CD4-positive, alpha-beta T cell treated with Interleukin-17A for 1 hour (primary cell): ENCODE measurements around the gene ZNF197.
"Not testable (repeated sequence)": the region's sequence is repeated elsewhere in the genome, so short reads cannot be mapped to it uniquely, and the experiment has no call there.

Experiments used
- DNase-seq: peaks from one replicate; pipeline ENCODE4 v3.0.0-alpha.2; 2020

ZNF197 gene

DNA sequence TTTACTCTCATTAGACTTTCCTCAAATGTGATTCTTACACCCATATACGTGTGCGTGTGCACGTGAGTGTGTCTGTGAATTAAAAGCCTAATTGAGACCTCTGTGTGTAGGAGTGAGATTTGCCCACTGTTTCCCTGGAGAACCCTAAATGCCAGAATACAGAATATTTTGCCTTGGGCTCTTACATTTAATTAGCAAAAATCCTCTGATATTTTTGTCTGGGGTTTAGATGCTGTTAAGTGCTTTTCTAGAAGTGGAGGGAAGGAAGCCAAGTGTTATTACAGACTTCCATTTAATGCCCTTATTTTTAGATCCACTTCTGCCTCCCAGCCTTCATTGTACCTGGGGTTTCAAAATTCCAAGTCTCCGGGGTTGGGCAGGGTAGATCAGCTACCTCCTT, 41.5 kb downstream of the ZNF197 start:
- no peak for DNase-seq

DNA sequence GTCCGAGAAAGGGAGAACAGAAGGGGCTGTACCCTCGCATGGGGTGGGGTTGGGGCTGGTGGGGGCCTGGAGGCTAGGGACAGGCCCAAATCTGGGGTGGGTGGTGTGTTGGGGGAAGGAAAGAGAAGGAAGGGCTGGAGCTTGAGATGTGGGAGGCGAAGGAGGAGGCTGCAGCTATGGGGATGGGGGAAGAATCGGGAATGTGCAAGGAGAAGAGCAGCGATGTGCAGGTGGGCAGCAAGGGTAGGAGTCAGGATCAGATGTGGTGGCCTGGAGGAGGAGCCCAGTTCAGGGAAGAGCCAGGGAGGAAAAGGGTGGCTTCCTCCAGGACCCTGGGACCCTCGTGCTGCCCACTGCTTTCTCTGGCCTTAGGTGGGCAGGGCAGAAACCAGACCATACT, 44.9 kb downstream of the ZNF197 start:
- DNase-seq, result no peak

DNA sequence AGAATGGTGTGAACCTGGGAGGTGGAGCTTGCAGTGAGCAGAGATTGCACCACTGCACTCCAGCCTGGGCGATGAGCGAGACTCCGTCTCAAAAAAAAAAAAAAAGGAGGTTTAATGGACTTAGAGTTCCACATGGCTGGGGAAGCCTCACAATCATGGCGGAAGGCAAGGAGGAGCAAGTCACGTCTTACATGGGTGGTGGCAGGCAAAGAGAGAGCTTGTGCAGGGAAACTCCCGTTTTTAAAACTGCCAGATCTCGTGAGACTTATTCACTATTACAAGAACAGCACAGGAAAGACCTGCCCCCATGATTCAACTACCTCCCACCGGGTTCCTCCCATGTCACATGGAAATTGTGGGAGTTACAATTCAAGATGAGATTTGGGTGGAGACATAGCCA, 48.6 kb downstream of the ZNF197 start:
- not testable (repeated sequence) for DNase-seq

DNA sequence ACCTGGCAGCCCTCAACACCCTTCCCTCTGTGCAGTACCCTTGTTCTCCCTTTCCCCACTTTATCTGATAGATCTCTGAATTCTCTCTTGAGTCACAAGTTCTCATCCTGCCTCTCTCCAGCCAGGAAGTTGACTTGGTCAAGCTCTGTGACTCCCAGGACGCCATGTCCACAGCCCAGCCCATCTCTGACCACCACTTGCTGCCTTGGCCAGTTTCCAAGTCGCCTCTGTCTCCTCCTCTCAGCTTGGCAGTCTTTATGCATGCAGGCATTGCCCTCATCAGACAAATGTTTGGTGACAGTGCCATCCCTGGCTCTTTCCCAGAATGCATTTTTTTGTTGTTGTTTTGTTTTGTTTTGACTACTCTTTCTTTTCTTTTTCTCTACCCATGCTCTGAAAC, 49.4 kb downstream of the ZNF197 start:
- DNase-seq, result no peak

DNA sequence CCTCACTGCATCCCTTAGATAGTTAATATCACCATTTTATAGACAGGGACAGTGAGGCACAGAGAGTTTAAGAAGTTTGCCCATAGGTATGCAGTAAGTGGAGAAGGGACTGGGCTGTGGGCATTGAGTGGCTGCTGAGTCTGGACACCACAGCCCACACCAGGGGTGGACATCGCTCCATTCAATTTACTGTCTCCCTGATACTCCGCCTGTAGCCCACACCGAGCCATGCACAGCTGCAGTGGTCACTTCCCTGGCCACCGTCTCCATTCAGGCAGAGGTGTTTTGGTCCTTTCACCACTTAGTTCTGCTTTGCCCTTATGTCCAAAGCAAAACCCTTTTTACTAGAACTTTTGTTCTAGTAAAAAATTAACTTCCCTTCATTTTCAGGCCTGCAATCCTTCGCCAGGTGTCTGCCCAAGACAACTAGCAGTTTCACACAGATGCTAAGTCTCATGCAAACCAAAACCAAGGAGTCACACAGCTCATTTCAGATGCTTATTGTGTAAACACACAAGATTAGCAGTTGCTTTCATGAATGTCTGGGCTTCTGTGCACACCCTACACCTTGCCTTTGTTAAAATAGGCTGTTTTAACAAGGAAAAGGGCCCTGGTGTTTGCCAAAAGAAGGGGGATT, 53.8 kb downstream of the ZNF197 start:
- no peak for DNase-seq

DNA sequence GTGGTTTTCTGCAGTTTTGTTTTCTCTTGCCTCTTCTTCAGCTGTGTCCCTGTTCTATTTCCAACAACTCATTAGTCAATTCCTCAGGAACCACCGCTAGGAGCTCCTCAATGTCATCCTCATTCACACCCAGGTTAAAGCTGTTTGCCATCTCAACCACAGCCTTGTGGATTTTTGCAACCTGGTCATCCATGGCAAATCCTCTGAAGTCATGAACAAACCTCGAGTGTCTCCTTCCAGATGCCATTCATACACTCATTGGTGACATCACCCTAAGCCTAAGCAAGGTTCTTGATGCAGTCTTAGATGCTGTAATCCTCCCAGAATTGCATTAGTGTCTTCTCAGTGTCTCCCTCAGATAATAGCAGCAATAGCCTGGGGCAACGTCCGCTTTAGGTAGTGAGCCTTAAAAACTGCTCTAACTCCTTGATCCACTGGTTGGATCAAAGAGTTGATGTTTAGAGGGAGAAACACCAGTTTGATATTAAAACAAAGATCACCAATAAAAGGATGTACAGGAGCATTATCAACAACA, 56.2 kb downstream of the ZNF197 start:
- DNase-seq, result no peak

DNA sequence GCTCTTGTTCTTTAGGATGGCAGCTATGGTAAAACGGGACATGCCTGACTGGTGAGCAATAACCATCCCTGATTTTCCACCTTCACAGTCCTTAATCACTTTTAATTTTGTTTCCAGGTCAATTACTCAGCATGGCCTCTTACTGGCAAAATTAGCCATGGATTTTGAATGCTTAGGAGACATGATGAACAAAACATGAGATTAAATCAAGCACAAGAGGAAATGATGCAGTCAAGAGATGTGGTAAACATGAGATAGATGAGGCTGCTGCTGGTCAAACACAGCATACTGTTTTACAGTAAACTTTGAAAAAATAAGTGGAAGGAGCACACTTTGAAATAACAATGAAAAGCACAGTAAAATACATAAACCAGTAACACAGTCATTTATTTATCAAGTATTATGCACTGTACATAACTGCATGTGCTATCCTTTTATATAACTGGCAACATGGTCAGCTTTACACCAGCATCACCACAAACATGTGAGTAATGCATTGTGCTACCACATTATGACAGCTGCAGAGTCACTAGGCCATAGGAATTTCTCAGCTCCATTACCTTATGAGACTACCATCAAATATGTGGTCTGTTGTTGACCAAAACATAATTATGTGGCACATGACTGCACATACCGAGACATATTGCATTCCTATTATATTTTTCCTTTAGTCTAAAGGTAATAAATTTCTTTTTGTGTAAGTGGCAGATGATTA, 57.5 kb downstream of the ZNF197 start:
- DNase-seq, result no peak

DNA sequence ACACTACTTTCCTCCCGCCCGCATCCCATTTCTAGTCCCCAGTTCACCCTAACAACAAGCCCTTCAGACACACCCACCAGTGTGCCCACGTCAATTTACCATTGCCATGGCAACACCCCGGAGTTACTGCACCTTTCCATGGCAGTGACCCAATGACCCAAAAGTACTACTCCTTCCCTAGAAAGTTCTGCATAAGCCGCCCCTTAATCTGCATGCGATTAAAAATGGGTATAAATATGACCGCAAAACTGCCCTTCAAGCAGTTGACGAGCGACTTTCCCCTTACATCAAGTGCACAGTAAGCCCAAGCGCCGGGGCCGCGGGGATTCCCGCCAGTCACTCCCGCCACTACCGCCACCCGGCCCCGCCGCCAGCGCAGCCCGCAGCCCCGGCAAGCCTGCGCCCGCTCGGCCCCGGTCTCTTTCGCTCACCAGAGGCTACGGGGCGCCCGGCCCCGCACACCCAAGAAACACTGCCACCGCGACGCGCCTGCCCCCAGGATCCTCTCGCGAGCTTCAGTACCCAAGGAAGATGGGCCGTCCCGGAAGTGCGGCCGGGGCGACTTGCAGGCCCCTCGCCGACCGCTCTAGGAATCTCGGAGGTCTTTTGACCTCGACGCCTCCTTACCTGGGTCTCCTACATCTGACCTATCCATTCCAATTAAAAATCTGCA, 60.4 kb downstream of the ZNF197 start:
- peak; percentile 56 for DNase-seq

DNA sequence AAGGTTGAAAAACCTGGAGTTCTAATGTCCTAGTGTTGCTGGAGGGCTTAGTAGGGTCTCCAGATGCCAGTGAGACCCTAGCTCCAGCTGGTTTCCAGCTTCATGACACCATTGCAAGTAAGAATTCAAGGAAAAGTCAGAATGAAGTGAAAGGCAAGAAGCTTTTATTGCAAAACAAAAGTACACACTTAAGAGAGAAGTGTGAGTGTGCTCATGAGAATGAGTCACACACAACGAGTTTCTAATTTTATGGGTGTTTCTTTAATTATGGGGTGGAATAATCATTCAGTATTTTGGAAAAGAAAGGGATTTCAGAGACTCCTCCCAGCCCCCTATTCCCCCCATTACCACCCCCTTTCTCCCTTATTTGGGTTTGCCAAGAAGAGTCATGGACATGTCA, 63.1 kb downstream of the ZNF197 start:
- DNase-seq, result no peak
